ENCODE measurements around the gene NEDD8.

DNA sequence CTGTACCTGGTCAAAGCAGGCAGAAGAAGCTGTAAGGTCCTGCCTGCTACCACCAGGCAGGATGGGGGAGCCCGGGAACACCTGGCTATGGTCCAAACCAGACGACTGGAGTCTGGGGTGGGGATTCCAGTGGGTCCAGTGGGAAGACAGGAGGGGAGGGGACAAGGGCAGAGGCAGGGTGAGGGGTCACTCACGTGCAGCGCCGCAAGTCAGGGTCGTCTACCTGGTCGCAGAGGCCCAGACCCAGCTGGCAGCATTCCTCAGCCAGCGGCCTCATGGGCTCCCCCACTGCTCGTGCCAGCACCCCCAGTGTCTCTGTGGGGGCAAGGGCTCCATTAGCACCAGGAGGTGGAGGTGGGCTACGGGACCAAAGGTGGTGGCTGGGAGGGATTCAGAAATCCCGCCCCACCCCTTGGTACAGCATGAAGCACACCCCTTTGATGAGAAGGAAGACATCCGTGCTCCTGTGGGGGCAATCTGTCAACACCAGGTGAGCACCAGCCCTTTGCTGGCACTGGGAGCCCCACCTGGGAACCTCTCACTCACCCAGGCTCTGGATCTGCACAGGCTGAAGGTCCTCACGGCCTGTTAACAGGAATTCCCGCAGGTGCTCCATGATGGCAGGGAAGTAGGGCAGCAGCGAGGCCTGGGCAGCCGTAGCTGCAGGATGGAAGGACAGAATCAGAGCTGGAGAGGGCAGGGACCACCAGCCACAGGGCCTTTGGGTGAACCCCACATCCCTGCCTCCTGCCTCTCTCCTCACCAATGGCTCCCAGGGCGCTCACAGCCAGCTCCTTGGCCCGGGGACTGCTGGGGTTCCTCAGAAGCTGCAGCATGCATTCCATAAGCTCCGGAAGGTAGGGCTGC is 47.8 kb downstream of the NEDD8 start:
- TF ChIP-seq, protein P1, sequence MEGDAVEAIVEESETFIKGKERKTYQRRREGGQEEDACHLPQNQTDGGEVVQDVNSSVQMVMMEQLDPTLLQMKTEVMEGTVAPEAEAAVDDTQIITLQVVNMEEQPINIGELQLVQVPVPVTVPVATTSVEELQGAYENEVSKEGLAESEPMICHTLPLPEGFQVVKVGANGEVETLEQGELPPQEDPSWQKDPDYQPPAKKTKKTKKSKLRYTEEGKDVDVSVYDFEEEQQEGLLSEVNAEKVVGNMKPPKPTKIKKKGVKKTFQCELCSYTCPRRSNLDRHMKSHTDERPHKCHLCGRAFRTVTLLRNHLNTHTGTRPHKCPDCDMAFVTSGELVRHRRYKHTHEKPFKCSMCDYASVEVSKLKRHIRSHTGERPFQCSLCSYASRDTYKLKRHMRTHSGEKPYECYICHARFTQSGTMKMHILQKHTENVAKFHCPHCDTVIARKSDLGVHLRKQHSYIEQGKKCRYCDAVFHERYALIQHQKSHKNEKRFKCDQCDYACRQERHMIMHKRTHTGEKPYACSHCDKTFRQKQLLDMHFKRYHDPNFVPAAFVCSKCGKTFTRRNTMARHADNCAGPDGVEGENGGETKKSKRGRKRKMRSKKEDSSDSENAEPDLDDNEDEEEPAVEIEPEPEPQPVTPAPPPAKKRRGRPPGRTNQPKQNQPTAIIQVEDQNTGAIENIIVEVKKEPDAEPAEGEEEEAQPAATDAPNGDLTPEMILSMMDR (IDR thresholded peaks at IDR 0.05 in 4 of 5, conservative IDR thresholded peaks at IDR 0.05 in 1 of 5) = no peak
- no peak for TF ChIP-seq POLR2A (IDR thresholded peaks at IDR 0.05)

Measured in gastrocnemius medialis (tissue), 4 donors.